ENCODE results near the gene SRL. TPM values are rescaled to one million over a fixed set of nuclear protein-coding genes. Genes with fewer than 3 reads are reported as not detected.
A peak's percentile ranks its signal among the peaks of the same experiment; 100 is the strongest.

SRL gene
- total and polyA plus RNA-seq, 2 of the 4 experiments (the other 2 are of a cell fraction), result under 0.01 to 0.14 TPM

DNA sequence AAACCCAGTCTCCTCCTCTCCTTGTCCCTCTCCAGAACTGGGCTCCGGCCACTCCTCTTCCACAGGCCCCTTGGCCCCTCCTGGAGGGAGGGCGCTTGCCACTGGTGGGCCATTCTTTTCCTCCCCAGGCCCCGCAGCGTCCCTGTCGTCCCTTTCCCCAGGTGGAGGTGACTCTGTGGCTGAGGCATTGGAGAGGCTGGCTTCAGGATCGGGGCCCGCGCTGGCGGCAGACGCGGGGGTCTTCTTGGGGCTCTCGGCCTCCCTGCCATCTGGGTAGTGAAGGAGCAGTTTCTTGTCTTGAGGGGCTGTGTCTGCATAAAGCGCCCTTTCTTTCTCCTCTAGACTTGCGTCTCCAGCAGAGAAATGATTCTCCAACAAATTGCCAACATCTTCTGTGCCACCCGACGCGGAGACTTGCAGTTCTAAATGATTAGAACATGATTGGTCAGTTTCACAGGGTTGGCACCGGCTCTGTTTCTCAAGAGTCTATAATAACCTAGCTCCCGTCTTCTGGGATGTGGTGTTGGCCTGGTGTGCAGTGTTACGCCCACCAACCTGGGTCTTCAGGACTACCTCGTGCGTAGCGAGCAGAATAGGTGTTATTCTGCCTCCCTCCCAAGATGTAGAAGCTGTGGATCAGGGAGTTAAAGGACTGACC is 34.1 kb downstream of the SRL start:
- Histone ChIP-seq H3K4ac (ENCODE audit: low read depth, low read length) (no peak overlapping the region), H3K36me3 (ENCODE audit: control insufficient read depth, insufficient read depth, low read length) (no peaks in the 10 kb centered on the region), H3K4me2 (ENCODE audit: low read depth, low read length) (no peak overlapping the region), H3K27me3 (ENCODE audit: control insufficient read depth, insufficient read depth, low read length) (no peaks in the 10 kb centered on the region), H3K27ac (ENCODE audit: insufficient read depth, low read length) (no peak overlapping the region), H3K18ac (ENCODE audit: low read depth, low read length) (no peak overlapping the region), H2BK15ac (ENCODE audit: low read depth, low read length) (no peak overlapping the region), H3K4me3 (ENCODE audit: insufficient read depth, low read depth, low read length) (no peak overlapping the region), H3K56ac (ENCODE audit: extremely low read depth, insufficient read depth, low read length) (no peak overlapping the region), H3K23ac (ENCODE audit: low read depth, low read length) (no peak overlapping the region), H3K14ac (replicated peaks; ENCODE audit: low read depth, low read length) (no peak overlapping the region), H3K9me1 (ENCODE audit: insufficient read depth, low read length) (peaks cover 2% of the 10 kb centered on the region; the same call in 1 of the 2 replicates), H4K91ac (ENCODE audit: insufficient read depth, low read depth, low read length) (no peak overlapping the region), H3K4me1 (ENCODE audit: control insufficient read depth, insufficient read depth, low read length) (peaks cover 6% of the 10 kb centered on the region), H2AK5ac (ENCODE audit: low read depth, low read length) (no peak overlapping the region), H2AK9ac (replicated peaks; ENCODE audit: low read depth, low read length, poor library complexity) (no peak overlapping the region), H4K8ac (ENCODE audit: low read depth in 2 of 2, low read length in 2 of 2) (no peak overlapping the region), H2BK5ac (ENCODE audit: low read depth, low read length, poor library complexity, severe bottlenecking) (no peak overlapping the region), H4K20me1 (ENCODE audit: insufficient read depth, low read length) (no peaks in the 10 kb centered on the region), H2BK120ac (ENCODE audit: low read depth, low read length) (no peak overlapping the region), H4K5ac (ENCODE audit: low read depth, low read length) (no peak overlapping the region), H3K79me1 (ENCODE audit: low read depth in 1 of 2, low read length in 2 of 2) (no peaks in the 10 kb centered on the region; a peak in 1 of 4 replicates), H2AFZ (replicated peaks; ENCODE audit: low read length, poor library complexity) (peak overlapping the region; percentile 30), H3K9me3 (ENCODE audit: control insufficient read depth, insufficient read depth, low read length) (no peaks in the 10 kb centered on the region), H2BK20ac (ENCODE audit: low read depth, low read length) (no peak overlapping the region), H3K9ac (ENCODE audit: low read depth, low read length) (no peak overlapping the region)
- TF ChIP-seq MAFK (IDR thresholded peaks at IDR 0.05; ENCODE audit: low read depth, low read length) (no peak), MAZ (IDR thresholded peaks at IDR 0.05; ENCODE audit: borderline replicate concordance, low read depth, low read length) (no peak), CHD1 (IDR thresholded peaks at IDR 0.05; ENCODE audit: low read depth, low read length) (no peak), RFX5 (IDR thresholded peaks at IDR 0.05; ENCODE audit: low read depth, low read length) (no peak), MXI1 (IDR thresholded peaks at IDR 0.05; ENCODE audit: borderline replicate concordance, low read depth, low read length) (no peak), BHLHE40 (IDR thresholded peaks at IDR 0.05; ENCODE audit: low read depth, low read length) (no peak), POLR2A (IDR thresholded peaks at IDR 0.05; ENCODE audit: low read depth, low read length) (no peak), RAD21 (IDR thresholded peaks at IDR 0.05; ENCODE audit: low read length) (no peak), SMC3 (IDR thresholded peaks at IDR 0.05; ENCODE audit: low read depth, low read length) (no peak), NFE2L2 (IDR thresholded peaks at IDR 0.05; ENCODE audit: low read depth, low read length) (no peak), FOS (IDR thresholded peaks at IDR 0.05; ENCODE audit: low read depth, low read length) (no peak), RCOR1 (IDR thresholded peaks at IDR 0.05; ENCODE audit: insufficient replicate concordance, low read length) (no peak), CEBPB (IDR thresholded peaks at IDR 0.05; ENCODE audit: low read depth, low read length) (no peak)
- TF ChIP-seq, protein P1, sequence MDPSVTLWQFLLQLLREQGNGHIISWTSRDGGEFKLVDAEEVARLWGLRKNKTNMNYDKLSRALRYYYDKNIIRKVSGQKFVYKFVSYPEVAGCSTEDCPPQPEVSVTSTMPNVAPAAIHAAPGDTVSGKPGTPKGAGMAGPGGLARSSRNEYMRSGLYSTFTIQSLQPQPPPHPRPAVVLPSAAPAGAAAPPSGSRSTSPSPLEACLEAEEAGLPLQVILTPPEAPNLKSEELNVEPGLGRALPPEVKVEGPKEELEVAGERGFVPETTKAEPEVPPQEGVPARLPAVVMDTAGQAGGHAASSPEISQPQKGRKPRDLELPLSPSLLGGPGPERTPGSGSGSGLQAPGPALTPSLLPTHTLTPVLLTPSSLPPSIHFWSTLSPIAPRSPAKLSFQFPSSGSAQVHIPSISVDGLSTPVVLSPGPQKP (IDR thresholded peaks at IDR 0.05; ENCODE audit: borderline replicate concordance, low read depth, low read length), result no peak
- TF ChIP-seq, protein P2, sequence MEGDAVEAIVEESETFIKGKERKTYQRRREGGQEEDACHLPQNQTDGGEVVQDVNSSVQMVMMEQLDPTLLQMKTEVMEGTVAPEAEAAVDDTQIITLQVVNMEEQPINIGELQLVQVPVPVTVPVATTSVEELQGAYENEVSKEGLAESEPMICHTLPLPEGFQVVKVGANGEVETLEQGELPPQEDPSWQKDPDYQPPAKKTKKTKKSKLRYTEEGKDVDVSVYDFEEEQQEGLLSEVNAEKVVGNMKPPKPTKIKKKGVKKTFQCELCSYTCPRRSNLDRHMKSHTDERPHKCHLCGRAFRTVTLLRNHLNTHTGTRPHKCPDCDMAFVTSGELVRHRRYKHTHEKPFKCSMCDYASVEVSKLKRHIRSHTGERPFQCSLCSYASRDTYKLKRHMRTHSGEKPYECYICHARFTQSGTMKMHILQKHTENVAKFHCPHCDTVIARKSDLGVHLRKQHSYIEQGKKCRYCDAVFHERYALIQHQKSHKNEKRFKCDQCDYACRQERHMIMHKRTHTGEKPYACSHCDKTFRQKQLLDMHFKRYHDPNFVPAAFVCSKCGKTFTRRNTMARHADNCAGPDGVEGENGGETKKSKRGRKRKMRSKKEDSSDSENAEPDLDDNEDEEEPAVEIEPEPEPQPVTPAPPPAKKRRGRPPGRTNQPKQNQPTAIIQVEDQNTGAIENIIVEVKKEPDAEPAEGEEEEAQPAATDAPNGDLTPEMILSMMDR (conservative IDR thresholded peaks at IDR 0.05; ENCODE audit: low read depth, low read length), result no peak
- TF ChIP-seq, protein P3, sequence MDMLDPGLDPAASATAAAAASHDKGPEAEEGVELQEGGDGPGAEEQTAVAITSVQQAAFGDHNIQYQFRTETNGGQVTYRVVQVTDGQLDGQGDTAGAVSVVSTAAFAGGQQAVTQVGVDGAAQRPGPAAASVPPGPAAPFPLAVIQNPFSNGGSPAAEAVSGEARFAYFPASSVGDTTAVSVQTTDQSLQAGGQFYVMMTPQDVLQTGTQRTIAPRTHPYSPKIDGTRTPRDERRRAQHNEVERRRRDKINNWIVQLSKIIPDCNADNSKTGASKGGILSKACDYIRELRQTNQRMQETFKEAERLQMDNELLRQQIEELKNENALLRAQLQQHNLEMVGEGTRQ (IDR thresholded peaks at IDR 0.05; ENCODE audit: low read depth, low read length), result no peak
- DNase-seq (no peak), ATAC-seq (ENCODE audit: low read depth) (no peak)
- ChIA-PET CTCF (no interaction called here), POLR2A (ENCODE audit: unreplicated experiment) (no interaction called here)
- 100% methylated on average over 1 of the region's 23 CpGs; no CpG with 5 or more reads in 1 of the 2 experiments for WGBS, 2 experiments (ENCODE audit: extremely low coverage in 2 of 2, insufficient read length in 1 of 2)
- in situ Hi-C loops (cut with MboI; ENCODE audit: low sequenced_read_pairs), result no loop called here
- dilution Hi-C loops (cut with HindIII; ENCODE audit: low sequenced_read_pairs, unreplicated experiment), result no loop called here
- no TSS peak for BruUV-seq (replicated peaks)
- intact Hi-C loops (cut with micrococcal nuclease), result no loop called here
